Frontal cortex (tissue), 4 donors: ENCODE results near the gene ANKRD36C. TPM values are rescaled to one million over a fixed set of nuclear protein-coding genes. Genes with fewer than 3 reads are reported as not detected.
A peak's percentile ranks its signal among the peaks of the same experiment; 100 is the strongest.
"Not testable (repeated sequence)": the region's sequence is repeated elsewhere in the genome, so short reads cannot be mapped to it uniquely, and the experiment has no call there.

ENCODE experiments used
- DNase-seq, 2 donors: peaks; one replicate each; pipeline ENCODE4 v3.0.0; 2012; ENCODE audit warnings: low spot score in 2 of 2
- FAIRE-seq: peaks from 2 replicates; lab custom pipeline; 2012; peaks lifted over from hg19 to GRCh38; lab: Jason Lieb, UNC
- small RNA-seq: library from RNA; depleted of rRNA; stranded (forward); fragments of <200 nt; gene quantifications from one replicate; pipeline ENCODE3, GENCODE V24; 2014
- total RNA-seq: library from RNA; depleted of rRNA; stranded (reverse); fragments of >200 nt; gene quantifications from one replicate; pipeline ENCODE4 v1.2.3, GENCODE V29; 2014
- donor health status: control.
- donor health status: control.
- donor health status: control.

ANKRD36C gene
- total RNA-seq, 1 donor from 2014 or later = 277 TPM

DNA sequence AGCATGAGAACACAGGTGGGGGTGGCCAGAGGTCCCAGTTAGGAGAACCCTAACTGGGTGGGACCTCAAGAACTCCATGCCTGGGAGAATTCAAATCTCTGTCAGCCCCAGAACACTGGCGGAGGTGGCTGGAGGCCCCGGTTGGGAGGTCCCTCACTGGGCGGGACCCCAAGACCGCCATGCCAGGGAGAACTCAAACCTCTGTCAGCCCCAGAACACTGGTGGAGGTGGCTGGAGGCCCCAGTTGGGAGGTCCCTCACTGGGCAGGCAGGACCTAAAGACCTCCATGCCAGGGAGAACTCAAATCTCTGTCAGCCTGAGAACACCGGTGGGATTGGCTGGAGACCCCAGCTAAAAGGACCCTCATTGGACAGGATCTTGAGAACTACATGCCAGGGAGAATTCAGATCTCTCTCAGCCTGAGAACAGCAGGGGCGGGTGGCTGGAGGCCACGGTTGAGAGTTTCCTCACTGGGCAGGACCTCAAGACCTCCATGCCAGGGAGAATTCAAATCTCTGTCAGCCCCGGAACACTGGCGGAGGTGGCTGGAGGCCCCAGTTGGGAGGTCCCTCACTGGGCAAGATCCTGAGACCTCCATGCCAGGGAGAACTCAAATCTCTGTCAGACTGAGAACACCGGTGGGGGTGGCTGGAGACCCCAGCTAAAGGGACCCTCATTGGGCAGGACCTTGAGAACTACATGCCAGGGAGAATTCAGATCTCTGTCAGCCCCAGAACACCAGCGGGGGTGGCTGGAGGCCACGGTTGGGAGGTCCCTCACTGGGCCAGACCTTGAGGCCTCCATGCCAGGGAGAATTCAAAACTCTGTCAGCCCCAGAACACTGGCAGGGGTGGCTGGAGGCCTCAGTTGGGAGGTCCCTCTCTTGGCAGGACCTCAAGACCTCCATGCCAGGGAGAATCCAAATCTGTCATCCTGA lies 157.3 kb downstream of the ANKRD36C start:
- not testable (repeated sequence) for DNase-seq, FAIRE-seq

DNA sequence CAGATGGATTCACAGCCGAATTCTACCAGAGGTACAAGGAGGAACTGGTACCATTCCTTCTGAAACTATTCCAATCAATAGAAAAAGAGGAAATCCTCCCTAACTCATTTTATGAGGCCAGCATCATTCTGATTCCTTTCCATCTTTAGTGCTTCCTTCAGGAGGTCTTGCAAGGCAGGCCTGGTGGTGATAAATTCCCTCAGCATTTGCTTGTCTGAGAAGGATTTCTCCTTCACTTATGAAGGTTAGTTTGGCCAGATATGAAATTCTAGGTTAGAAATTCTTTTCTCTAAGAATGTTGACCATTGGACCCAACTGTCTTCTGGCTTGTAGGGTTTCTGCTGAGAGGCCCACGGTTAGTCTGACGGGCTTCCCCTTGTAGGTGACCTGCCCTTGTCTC lies 167.4 kb downstream of the ANKRD36C start:
- DNase-seq, FAIRE-seq: not testable (repeated sequence)

DNA sequence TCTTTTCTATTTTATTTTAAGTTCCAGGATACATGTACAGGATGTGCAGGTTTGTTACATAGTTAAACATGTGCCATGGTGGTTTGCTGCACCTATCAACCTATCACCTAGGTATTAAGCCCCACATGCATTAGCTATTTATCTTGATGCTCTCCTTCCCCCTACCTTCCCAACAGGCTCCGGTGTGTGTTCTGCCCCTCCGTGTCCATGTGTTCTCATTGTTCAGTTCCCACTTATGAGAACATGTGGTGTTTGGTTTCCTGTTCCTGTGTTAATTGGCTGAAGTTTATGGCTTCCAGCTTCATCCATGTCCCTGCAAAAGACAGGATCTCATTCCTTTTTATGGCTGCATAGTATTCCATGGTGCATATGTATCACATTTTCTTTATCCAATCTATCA lies 174.1 kb downstream of the ANKRD36C start:
- DNase-seq, FAIRE-seq: not testable (repeated sequence)

DNA sequence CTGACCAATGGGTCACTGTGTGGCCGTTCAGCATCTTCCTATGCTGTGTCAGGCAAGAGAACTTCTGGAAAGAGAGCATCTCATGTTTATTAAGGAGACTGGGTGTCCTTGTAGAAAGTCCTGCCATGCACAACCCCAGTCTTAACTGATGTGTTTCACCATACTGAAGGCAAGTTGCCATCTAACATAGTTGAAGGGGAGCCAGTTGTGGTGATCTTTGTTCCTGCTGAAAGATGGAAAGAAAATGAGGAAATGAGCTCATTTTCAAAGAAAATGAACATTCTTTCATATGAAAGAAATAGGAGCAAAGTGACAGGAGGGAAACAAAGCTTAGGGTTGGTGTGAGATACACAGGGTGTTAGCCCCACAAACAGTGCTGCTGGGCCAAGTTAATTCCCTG lies 178.3 kb downstream of the ANKRD36C start:
- not testable (repeated sequence) for FAIRE-seq, DNase-seq

DNA sequence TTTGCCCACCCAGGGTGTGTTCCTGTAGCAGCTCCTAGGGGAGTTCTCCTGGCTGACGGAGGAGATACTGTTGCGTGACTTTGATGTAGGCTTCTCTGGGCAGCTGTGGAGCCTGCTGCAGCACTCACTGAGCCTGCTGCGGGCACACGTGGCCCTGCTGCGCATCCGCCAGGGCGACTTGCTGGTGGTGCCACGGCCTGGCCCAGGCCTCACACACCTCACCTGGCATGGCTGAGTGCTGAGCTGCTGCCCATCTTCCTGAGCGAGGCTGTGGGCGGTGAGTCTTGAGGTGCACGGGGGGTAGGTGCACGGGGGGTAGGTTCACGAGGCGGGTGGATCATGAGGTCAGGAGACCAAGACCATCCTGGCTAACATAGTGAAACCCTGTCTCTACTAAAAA lies 191.7 kb downstream of the ANKRD36C start:
- no peak for DNase-seq
- FAIRE-seq = no peak

DNA sequence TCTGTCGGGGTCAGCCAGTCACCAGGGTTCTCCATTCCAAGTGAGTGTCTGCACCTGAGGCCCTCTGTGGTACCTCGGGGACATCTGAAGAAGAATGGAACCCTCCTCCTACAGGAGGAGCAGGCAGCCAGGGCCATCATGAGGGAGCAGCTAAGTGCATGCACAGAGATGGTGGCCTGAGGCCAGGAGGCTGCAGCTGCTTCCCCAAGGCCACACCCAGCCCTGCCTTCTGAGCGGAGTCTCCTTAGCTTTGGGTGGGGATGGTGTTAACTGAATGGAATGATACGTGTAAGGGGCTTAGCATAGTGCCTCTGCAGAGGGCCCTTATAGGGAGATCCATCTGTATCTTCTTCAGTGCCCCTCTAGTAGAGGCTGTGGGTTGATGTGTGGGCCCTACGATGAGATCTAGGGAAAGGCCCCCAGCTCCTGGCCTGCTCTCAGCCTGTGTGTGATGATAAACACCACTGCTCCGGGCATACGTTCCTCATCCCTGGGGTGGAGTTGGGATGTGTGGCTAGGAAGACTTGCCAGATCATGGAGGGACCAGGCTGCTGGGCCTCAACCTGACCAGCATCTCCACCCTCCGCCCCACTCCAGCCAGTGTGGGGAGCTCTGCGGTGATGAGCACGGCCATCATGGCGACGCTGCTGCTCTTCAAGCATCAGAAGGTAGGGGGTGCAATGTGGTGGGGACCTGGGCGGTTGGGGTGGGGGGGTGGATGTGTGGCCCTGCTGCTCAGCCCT lies 192.3 kb downstream of the ANKRD36C start:
- DNase-seq, FAIRE-seq: not testable (repeated sequence)

DNA sequence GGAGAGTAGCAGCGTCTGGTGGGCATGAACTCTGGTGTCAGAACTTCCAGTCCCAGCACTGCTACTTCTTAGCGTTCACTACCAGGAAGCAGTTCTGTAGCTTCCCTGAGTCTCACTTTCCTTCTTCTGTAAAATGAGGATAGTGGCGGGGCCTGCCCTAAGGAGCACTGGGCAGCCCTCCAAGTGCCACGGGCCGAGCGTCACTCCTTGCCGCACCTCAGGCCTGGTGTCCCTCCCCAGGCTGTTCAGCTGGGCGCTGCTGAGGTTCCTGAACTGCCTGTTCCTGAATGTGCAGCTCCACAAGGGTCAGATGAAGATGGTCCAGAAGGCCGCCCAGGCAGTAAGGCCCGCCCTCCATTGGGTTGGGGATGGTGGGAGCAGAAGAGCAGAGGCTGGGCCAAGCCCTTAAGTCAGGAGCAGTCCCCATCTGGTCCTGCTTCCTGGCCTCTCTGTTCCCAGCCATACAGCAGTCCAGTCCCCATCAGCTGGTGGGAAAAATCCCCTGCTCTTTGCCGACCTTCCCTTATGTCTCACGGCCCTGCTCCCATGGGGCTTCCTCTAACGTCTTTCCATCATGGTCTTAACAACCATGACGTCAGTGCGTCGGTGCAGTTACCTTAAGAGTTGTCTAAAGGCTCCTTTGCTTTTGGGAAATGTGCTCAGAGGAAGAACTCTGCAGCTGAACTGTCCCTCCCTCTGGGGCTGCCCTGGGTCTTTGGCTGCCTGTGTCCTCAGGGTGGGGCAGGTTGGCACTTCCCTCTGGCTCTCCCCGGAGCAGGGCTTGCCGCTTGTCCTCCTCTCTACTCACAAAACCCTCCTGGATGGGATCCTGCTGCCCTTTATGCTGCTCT lies 195.2 kb downstream of the ANKRD36C start:
- not testable (repeated sequence) for FAIRE-seq, DNase-seq

DNA sequence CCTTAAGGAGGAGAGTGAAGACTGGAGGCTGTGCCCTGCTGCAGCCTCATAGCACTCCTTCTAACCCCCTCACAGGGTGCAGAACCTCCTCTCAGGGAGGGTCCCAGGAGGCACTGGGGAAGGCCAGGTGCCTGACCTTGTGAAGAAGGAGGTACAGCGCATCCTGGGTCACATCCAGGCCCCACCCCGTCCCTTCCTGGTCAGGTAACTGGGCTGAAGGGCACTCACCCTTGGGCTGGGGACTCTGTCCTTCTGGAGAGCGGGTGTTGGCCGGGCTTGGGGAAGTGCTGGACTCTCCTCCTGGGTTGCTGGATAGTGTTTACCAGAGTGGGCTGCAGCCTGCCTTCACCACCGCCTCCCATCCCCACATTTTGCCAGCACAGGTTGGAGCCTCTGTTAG lies 197.7 kb downstream of the ANKRD36C start:
- not testable (repeated sequence) for DNase-seq, FAIRE-seq

DNA sequence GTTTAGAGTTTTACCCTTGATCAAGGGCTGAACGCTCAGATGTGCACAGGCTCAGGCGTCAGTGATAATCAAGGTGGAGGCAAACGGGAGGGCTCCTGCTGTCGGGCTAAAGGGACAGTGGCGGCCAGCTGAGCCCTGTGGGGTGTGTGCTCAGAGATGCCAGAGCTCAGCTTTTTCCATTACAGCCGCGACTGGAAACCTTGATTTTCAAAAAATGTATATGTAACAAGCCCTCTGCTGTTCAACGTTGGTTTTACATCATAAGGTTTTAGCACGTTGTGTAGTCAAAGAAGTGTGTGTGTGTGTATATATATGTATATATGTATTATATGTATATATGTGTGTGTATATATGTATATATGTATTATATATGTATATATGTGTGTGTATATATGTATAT lies 201.4 kb downstream of the ANKRD36C start:
- peak; percentile 65 for FAIRE-seq
- DNase-seq = not testable (repeated sequence)

DNA sequence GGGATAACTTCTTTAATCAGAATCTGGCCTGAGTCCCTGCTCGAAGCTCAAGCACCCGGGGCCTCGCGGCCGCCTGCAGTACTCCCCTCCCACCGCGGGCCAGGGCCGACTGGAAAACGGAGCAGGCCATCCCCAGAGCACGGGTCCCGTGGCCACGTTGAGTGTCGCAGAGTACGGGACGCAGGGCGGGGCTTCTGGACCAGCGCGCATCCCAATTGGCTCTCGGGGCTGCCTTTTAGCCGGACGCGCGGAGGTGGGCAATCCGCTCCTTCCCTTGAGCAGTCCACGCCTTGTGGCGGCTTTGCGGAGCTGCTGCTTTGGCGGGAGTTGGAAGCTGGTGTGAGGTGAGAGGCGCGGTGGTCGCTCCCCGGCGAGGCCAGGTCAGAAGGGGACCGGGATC lies 202.2 kb downstream of the ANKRD36C start:
- DNase-seq, FAIRE-seq: not testable (repeated sequence)

DNA sequence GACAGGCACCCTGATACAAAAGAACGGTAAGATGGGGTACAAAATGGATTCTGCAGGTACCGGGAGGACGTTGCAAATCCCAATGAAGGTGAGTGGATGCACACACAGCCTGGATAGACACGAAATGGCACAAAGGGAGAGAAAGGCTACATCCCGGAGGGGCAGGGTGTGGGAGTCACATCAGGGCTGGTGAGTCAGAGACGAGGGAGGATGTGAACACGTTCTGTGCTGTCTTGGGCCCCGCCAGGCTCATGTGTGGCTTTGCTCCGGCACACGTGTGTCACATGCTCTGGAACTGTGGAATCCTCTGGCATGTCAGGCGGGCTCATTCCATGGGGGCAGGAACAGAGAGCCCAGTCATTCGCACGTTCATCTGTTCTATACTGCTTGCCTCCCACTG lies 203.0 kb downstream of the ANKRD36C start:
- not testable (repeated sequence) for DNase-seq, FAIRE-seq

Small RNA genes within 50 kb of the gene (small RNA-seq; reads per million reads assigned to genes)
- not detected for gene RN7SL210P

Other genes starting within 250 kb of the ANKRD36C start
- gene GPAT2, start 43.1 kb upstream of the ANKRD36C start, total RNA-seq = 2.0 TPM
- under 0.01 TPM for gene ADRA2B, start 124.7 kb upstream of the ANKRD36C start, total RNA-seq
- not detected for gene ASTL, start 146.7 kb upstream of the ANKRD36C start, total RNA-seq
- 4.5 TPM for gene DUSP2, start 153.6 kb upstream of the ANKRD36C start, total RNA-seq
- 174 TPM for gene STARD7, start 217.0 kb upstream of the ANKRD36C start, total RNA-seq